DND-41 (cell line): Measurements from ENCODE around the gene SAMMSON.

Source experiments
- ATAC-seq: fragments of 200-7000 bp; cut with Tn5 transposase; 3 replicates; pipeline ENCODE4 v1.9.1; 2021; ENCODE audit warnings: low read depth; ENCODE audit not compliant: insufficient read depth
- DNase-seq: peaks from one replicate; pipeline ENCODE4 v3.0.0-alpha.2; 2020
- H2AFZ ChIP-seq: 2 replicates; pipeline ENCODE4 v1.6.0; 2012; ENCODE audit warnings: low read depth, low read length
- H3K27ac ChIP-seq: 2 replicates; pipeline ENCODE4 v1.5.1; 2012; ENCODE audit warnings: low read length, inconsistent platforms
- H3K27me3 ChIP-seq: fragments of 200-600 bp; sonication (generic); 2 replicates; pipeline ENCODE4 v1.6.0; 2012; ENCODE audit warnings: low read length, mild to moderate bottlenecking, inconsistent platforms; ENCODE audit not compliant: insufficient read depth, poor library complexity
- H3K36me3 ChIP-seq: 2 replicates; pipeline ENCODE4 v1.5.1; 2012; ENCODE audit warnings: low read length, inconsistent platforms; ENCODE audit not compliant: insufficient read depth
- H3K4me1 ChIP-seq: 2 replicates; pipeline ENCODE4 v1.5.1; 2012; ENCODE audit warnings: mild to moderate bottlenecking, low read length; ENCODE audit not compliant: insufficient read depth
- H3K4me2 ChIP-seq: 2 replicates; pipeline ENCODE4 v1.6.0; 2012; ENCODE audit warnings: mild to moderate bottlenecking, moderate library complexity, low read length, inconsistent platforms; ENCODE audit not compliant: insufficient read depth
- H3K4me3 ChIP-seq, 2 experiments: fragments of 200-600 bp in 1 of 2; shearing (Covaris generic) in 1 of 2; 2 replicates each; pipeline ENCODE4 v1.5.1; 2012 to 2016; ENCODE audit warnings: inconsistent platforms in 2 of 2, low read length in 2 of 2, mild to moderate bottlenecking in 2 of 2, low read depth in 1 of 2, moderate library complexity in 1 of 2
- H3K79me2 ChIP-seq: 2 replicates; pipeline ENCODE4 v1.6.0; 2012; ENCODE audit warnings: low read length, inconsistent platforms; ENCODE audit not compliant: insufficient read depth
- H3K9ac ChIP-seq: 2 replicates; pipeline ENCODE4 v1.6.0; 2012; ENCODE audit warnings: low read depth, mild to moderate bottlenecking, inconsistent platforms, low read length, moderate library complexity
- H3K9me3 ChIP-seq: 2 replicates; pipeline ENCODE4 v1.5.1; 2012; ENCODE audit warnings: low read length, moderate library complexity, mild to moderate bottlenecking, inconsistent platforms; ENCODE audit not compliant: insufficient read depth, severe bottlenecking
- H4K20me1 ChIP-seq: 2 replicates; pipeline ENCODE4 v1.6.0; 2012; ENCODE audit warnings: low read length; ENCODE audit not compliant: insufficient read depth
- EZH2 ChIP-seq: IDR thresholded peaks from 3 replicates; pipeline ENCODE4 v1.6.1; 2012; ENCODE audit warnings: borderline replicate concordance, low read depth, mild to moderate bottlenecking, moderate library complexity, low read length, inconsistent platforms; ENCODE audit not compliant: severe bottlenecking
- TF ChIP-seq, protein P1 (sequence below): IDR thresholded peaks from 2 replicates; pipeline ENCODE4 v1.5.1; 2012; ENCODE audit warnings: borderline replicate concordance, low read length, moderate library complexity, mild to moderate bottlenecking; ENCODE audit not compliant: poor library complexity, severe bottlenecking; ENCODE audit errors: extremely low read depth

The SAMMSON gene

DNA sequence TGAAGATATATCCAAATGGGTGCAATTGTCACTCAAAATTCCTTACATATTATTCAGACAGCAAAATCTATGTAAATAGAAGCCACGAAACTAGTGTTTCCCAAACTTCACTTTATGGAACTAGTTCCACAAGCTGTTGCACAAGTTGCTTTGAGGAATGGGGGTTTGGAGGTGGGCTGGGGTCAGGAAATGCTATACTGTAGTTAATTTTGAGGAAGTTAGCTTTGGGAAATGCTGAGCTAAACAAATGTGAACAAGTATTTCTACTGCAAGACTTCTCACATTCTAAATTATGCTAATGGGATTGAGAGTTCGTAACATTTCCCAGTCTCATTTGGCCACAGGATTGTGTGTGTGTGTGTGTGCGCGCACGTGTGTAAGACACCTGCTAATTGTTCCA, 28.7 kb upstream of the SAMMSON start:
- no peak for DNase-seq
- Histone ChIP-seq H3K9me3 (no peaks in the 10 kb centered on the region), H3K9ac (no peak overlapping the region), H3K27me3 (no peaks in the 10 kb centered on the region), H3K4me1 (no peaks in the 10 kb centered on the region), H2AFZ (no peak overlapping the region), H3K79me2 (no peaks in the 10 kb centered on the region), H3K4me3 (no peak overlapping the region), H3K27ac (no peak overlapping the region), H3K4me2 (no peak overlapping the region), H4K20me1 (no peaks in the 10 kb centered on the region), H3K36me3 (no peaks in the 10 kb centered on the region)
- ATAC-seq: no peak
- TF ChIP-seq EZH2: no peak
- TF ChIP-seq, protein P1, sequence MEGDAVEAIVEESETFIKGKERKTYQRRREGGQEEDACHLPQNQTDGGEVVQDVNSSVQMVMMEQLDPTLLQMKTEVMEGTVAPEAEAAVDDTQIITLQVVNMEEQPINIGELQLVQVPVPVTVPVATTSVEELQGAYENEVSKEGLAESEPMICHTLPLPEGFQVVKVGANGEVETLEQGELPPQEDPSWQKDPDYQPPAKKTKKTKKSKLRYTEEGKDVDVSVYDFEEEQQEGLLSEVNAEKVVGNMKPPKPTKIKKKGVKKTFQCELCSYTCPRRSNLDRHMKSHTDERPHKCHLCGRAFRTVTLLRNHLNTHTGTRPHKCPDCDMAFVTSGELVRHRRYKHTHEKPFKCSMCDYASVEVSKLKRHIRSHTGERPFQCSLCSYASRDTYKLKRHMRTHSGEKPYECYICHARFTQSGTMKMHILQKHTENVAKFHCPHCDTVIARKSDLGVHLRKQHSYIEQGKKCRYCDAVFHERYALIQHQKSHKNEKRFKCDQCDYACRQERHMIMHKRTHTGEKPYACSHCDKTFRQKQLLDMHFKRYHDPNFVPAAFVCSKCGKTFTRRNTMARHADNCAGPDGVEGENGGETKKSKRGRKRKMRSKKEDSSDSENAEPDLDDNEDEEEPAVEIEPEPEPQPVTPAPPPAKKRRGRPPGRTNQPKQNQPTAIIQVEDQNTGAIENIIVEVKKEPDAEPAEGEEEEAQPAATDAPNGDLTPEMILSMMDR: no peak

DNA sequence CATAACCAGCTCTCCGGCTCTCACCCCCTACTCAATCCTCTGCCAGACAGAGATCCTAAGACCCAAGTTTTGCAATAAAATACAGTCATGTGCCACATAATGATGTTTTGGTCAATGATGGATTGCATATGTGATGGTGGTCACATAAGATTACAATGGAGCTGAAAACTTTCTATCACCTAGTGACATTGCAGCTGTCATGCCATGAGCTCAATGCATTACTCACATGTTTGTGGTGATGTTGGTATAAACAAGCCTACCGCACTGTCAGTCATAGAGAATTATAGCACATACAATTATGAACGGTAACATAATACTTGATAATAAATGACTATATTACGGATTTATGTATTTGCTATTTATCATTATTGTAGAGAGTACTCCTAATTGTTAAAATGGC, 26.9 kb upstream of the SAMMSON start:
- Histone ChIP-seq H3K4me3 (no peak overlapping the region), H3K9me3 (no peaks in the 10 kb centered on the region), H2AFZ (no peak overlapping the region), H4K20me1 (no peaks in the 10 kb centered on the region), H3K36me3 (no peaks in the 10 kb centered on the region), H3K79me2 (no peaks in the 10 kb centered on the region), H3K27me3 (no peaks in the 10 kb centered on the region), H3K27ac (no peak overlapping the region), H3K9ac (no peak overlapping the region), H3K4me1 (no peaks in the 10 kb centered on the region), H3K4me2 (no peak overlapping the region)
- ATAC-seq (no peak), DNase-seq (no peak)
- no peak for TF ChIP-seq EZH2
- TF ChIP-seq, protein P1: no peak

DNA sequence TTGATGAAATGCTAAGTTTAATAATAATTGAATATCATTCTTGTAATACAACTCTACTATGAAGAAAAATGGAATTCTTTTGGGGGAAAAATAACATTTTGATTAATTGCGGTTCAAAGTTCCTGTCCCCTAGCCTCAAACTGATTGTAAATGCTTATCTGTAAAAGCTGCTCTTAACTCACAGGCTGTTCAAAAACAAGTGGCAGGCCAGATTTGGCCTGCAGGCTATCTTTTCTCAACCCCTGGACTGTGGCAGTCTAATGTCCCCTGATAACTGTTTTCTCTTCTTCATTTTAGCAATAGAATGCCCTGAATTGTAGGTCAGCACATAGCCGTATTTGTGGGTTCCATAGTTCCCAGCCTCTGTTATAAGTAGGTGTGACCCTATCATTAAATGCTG, 23.5 kb upstream of the SAMMSON start:
- Histone ChIP-seq H4K20me1 (no peaks in the 10 kb centered on the region), H2AFZ (no peak overlapping the region), H3K9ac (no peak overlapping the region), H3K27me3 (no peaks in the 10 kb centered on the region), H3K4me1 (no peaks in the 10 kb centered on the region), H3K27ac (no peak overlapping the region), H3K4me2 (no peak overlapping the region), H3K79me2 (no peaks in the 10 kb centered on the region), H3K4me3 (no peak overlapping the region), H3K9me3 (no peaks in the 10 kb centered on the region), H3K36me3 (no peaks in the 10 kb centered on the region)
- ATAC-seq (no peak), DNase-seq (no peak)
- no peak for TF ChIP-seq EZH2
- TF ChIP-seq, protein P1: no peak

DNA sequence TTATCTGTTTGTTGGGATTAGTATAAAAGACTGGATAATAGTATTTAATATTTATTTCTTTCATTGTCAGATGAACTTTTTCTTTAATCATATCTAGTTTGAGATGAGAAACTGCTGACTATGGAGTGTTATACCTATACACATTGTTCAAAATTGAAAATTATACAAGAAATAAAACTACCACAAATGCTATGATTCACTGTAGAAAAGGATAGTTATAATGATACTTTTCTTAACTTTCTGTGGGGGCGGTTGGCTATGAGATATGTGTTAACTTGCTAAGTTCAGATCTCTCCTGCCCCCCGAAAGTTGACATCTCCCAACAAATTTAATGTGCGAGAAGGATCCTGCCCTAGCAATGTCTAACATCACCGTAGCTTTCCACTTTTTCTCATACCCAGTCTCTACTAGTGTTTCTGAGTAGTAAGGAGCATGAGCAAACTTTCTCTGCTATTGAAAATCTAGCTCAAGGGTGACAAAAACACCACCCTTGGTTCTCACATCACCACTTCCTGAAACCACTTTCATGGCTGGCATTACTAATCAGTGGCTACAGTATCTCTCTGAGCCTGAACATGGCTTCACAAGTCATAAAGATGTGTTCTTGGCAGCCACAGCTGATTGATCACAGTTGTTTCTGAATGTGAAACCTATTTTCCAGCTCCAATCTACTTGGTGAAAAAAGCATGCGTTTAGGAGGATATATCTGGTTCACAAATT, 15.8 kb upstream of the SAMMSON start:
- no peak overlapping the region for H3K27ac ChIP-seq

More for the DNA sequence above, 15.8 kb upstream of the SAMMSON start:
- Histone ChIP-seq H3K27me3 (no peaks in the 10 kb centered on the region), H3K36me3 (no peaks in the 10 kb centered on the region), H3K9ac (no peak overlapping the region), H3K79me2 (no peaks in the 10 kb centered on the region), H4K20me1 (no peaks in the 10 kb centered on the region), H3K4me2 (no peak overlapping the region), H2AFZ (no peak overlapping the region), H3K9me3 (no peaks in the 10 kb centered on the region), H3K4me1 (no peaks in the 10 kb centered on the region), H3K4me3 (no peak overlapping the region)
- TF ChIP-seq, protein P1: no peak
- no peak for TF ChIP-seq EZH2
- DNase-seq (no peak), ATAC-seq (no peak)
